Body of pancreas (tissue), 4 donors: ENCODE measurements around the gene SFXN2.

ENCODE experiments used
- CTCF ChIP-seq, 7 experiments: fragments of 450-650 bp in 4 of 7; fragments of 200-600 bp in 3 of 7; sonication (generic) in 3 of 7; IDR thresholded peaks; one replicate each; pipeline ENCODE4 v1.5.1; 2016 to 2019; ENCODE audit warnings: antibody characterized with exemption in 7 of 7
- POLR2A ChIP-seq, 3 donors: fragments of 450-650 bp; IDR thresholded peaks; one replicate each; pipeline ENCODE4 v1.6.1; 2016; ENCODE audit warnings: antibody characterized with exemption in 3 of 3, mild to moderate bottlenecking in 2 of 3

GRCh38 chr10:102701272-102701671, 13.2 kb upstream of the SFXN2 start:
- TF ChIP-seq CTCF (IDR thresholded peaks at IDR 0.05) (no peak), POLR2A (IDR thresholded peaks at IDR 0.05) (no peak)
